HG03060 (cell line): ENCODE data around the gene SACM1L.
"Not testable (repeated sequence)": the region's sequence is repeated elsewhere in the genome, so short reads cannot be mapped to it uniquely, and the experiment has no call there.

Experiments used
- ATAC-seq: cut with Tn5 transposase; IDR thresholded peaks from one replicate; pipeline ENCODE4 v1.9.1; 2021; ENCODE audit warnings: low read depth, moderate number of reproducible peaks; ENCODE audit not compliant: unreplicated experiment

The SACM1L gene

DNA sequence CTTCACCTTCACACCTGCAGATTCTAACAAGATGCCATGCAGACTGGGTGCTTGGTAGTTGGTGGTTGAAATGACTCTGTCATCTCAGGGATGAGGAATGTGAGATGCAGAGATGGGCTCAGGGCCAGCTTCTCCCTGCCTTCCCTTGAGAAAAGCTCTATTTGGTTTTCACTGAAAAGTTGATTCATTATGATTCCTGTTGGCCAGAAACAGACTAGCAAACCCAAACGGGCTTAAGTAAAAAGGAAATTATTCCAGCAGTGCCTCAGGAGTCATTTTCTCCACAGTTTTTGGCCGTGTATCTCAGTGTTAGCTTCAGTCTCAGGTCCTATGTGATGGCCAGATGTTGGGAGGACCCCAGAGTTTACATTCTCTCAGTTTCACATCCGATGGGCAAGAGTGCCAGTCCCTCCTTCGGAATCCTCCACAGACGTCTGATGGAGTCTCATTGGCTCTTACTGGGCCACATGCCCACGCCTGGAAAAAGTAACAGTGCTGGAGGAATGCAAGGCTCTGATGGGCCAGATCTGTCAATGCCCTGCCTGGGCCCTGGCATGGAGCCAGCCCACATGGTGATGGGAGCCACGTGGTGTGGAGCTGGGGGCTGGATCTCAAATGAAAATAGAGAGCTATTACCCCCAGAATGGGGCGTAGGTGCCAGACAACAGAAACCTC is 22.3 kb upstream of the SACM1L start:
- no peak for ATAC-seq

DNA sequence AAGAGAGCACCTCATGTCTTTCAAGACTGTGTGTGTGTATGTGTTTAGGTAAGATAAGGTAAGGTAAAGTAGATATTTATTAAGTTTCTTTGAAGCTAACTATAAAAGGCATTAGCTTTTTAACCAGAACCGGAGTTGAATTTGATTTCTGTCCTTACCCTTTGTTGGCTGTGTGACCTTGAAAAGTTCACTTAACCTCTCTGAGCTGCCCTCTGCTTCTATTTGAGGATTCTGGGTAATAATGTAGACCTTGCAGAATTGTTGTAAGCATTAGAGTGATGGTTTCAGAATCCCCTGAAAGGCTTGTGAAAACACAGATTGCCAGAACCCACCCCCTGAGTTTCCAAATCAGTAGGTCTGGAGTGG is 21.6 kb upstream of the SACM1L start:
- ATAC-seq, result no peak

DNA sequence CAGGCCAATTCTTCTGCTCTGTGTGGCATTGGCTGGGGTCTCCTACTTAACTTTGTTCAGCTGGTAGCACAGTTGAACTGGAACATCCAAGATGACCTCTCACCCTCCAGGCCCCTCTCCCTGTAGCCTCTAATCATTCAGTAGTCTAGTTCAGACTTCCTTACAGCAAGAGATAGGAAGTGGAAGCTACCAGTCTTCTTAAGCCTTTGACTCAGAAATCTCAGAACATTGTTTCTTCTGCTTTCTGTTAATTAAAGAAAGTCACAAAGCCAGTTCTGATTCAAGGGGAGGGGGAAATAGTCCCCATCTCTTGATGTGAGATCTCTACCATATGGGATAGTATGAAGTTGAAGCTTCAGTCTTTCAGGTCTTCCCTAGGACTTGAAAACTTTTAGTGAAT is 18.8 kb upstream of the SACM1L start:
- ATAC-seq, result no peak

DNA sequence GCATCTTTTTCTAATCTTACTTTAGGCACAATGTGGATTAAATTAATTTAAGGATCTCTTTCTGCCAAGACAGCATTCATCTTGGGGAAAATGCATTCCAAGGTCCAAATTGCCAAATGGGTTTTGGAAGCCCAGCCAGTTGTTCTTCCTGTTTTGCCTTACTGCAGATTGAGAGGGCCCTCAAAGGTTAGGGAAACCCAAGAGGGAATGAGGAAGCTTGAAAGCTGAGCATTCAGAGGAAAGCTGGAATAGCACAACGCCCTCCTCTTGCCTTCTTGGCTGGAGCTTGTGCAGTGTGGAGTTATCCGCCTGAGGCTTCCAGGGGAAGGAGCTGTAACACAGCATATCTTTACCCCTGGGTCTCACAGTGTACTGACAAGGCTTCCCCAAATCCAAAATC is 18.2 kb upstream of the SACM1L start:
- ATAC-seq, result no peak

DNA sequence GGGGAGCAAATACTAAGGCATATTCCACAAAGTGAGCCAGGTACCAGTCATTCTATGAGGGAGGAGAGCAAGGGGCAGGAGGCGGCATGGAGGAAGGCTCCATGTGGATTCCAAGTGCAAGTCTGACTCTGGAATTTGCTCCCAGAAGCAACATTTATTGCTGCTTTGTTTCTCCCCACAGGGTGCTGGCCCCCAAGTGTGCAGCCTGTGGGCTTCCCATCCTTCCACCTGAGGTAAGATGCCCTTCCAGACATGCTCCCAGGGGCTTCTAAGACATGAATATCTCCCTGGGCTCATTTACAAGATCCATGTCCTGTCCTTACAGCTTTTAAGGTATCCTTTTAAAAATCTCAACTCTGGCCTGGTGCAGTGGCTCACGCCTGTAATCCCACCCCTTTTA is 15.9 kb upstream of the SACM1L start:
- ATAC-seq, result no peak

DNA sequence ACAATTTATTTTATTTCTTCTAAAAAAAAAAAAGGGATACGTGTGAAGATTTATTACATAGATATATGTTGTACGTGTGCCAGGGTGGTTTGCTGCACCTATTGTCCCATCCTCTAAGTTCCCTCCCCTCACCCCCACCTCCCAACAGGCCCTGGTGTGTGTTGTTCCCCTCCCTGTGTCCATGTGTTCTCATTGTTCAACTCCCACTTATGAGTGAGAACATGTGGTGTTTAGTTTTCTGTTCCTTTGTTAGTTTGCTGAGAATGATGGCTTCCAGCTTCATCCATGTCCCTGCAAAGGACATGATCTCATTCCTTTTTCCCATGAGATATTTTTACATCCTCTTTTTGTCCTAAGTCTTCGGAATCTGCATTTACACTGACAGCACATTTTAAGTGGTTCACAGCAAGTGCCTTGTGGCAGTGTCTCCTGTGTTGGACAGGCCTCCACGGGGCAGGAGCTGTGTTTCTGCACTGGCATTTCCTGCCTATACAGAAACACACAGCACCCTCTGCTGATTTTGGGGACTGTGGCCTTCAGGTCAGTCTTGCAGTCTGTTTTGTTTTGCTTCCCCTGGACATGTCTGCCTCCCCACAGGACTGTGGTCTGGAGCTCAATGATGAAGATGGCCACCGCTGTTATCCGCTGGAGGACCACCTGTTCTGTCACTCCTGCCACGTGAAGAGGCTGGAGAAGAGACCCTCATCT is 12.7 kb upstream of the SACM1L start:
- no peak for ATAC-seq

DNA sequence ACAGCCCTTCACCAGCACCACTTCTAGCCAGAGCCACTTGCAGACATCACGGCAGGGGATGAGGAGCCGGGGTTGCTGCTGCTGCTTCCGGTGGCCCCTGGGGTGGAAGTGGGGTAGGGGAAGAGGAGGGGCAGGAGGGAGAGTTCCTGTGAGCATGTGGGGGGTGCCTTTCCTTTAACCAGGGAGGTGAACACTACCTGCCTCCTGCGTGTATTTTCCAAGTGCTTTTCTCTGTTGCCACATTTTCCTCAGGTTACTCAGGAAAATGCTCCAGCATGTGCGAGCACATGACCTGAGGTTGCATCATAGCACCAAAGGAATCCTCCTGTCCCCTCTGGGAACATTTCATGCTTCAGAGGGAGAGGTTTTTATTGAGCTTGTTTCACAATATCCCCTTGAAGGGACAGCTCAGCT is 12.2 kb upstream of the SACM1L start:
- ATAC-seq, result no peak

DNA sequence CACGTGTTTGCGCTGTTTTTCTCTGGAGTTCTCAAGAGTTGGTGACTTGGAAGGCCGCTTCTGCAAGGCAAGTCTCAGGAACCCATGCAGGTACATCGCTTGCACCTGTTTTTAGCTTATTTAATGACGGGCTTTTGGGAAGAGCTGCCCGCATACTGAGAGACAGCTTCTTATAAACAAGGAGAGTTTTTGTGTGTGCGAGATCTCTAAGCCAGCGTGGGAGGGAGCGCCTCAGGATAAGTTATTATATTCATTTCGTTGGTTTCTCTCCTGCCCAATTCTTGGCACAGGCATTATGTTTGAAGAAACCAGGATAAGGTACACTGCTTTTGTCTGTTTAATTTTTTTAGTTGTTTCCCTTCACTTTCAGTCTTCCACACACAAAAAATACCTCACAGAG is 11.4 kb upstream of the SACM1L start:
- no peak for ATAC-seq

DNA sequence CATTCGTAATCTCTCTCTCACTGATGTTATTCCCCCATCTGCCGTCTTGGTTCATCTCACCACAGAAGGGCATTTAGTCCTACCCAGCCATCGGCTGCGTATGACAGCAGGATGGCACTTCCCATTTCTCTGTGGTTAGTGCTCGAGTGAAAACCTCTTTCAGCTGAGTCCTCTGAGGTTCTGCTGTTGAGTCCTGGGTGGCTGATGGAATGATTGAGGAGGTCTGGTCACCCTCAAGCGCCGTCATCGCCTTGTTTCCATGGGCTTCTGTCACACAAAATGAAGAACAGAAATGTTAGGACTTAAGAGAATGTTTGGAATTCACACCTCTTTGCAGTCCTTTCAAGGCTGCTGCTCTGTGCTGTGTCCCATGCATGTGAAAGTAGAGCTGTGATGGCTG is 9.4 kb upstream of the SACM1L start:
- ATAC-seq, result no peak

DNA sequence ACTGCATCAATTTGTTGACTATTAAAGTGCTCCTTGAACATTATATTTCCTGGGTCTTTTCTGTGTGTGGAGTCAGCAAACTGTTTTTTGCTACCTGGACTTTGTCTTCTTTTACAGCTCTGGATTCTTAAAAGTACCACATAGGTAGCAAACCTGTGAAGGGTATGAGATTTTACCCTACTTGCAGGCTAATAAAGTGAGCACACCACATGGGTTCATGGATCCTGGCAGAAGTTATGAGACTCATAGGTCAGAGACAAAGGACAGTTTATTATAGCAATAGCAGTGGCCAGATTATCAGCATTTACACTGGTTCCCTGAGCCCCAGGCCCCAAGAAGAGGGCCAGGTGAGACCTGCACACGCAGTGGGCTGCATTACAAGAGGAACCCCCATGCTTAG is 8.0 kb upstream of the SACM1L start:
- ATAC-seq, result no peak

DNA sequence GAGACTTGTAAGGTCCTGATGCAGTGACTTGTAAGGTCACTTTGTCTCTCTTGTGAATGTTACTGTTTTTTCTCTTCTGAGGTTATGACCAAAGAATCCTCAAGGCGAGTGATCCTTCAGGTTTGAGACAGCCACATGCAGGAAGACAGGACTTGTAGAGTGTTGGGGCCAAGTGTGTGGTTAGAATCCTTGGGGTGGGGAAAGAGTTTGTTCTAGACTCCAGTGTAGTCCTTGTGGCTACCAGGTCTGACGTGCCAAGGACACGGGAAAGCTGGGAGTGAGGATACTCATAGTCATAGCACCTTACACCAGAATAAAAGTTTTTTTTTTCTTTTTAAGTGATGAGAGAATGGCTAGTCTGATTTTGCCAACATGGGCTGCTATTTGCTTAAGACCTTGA is 7.3 kb upstream of the SACM1L start:
- ATAC-seq, result no peak

DNA sequence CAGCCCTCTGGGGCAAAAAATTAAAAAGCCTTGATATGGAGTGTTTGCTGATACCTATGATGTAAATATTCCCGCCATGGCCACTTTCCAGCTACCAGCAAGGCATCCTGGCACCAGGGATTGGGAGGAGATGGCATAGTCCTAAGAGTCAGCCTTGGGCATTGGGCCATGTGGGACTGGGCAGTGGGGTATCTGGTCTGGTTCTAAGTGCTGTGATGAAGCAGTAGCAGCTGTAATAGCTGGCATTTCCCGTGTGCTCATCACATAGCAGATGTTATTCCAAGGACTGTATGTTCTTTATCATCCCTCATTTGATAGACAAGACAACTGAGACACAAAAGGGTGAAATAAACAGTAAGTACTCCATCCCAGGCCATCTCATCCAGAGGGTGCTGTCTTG is 6.9 kb upstream of the SACM1L start:
- ATAC-seq, result no peak

DNA sequence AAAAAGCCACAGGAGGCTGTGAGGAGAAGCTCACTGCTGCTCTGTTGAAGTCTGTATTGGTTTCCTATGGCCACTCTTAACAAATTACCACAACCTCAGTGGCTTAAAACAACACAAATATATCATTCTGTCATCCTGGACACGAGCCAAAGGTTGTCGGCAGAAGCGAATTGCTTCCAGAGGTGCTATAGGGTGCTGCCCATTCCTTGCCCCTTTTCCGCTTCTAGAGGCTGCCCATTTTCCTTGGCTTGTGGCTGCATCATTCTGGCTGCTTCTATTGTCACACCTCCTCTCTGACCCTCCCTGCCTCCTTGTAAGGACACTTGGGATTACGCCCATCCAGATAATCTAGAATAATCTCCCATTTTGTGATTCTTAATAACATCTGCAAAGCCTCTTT is 6.4 kb upstream of the SACM1L start:
- ATAC-seq, result no peak

DNA sequence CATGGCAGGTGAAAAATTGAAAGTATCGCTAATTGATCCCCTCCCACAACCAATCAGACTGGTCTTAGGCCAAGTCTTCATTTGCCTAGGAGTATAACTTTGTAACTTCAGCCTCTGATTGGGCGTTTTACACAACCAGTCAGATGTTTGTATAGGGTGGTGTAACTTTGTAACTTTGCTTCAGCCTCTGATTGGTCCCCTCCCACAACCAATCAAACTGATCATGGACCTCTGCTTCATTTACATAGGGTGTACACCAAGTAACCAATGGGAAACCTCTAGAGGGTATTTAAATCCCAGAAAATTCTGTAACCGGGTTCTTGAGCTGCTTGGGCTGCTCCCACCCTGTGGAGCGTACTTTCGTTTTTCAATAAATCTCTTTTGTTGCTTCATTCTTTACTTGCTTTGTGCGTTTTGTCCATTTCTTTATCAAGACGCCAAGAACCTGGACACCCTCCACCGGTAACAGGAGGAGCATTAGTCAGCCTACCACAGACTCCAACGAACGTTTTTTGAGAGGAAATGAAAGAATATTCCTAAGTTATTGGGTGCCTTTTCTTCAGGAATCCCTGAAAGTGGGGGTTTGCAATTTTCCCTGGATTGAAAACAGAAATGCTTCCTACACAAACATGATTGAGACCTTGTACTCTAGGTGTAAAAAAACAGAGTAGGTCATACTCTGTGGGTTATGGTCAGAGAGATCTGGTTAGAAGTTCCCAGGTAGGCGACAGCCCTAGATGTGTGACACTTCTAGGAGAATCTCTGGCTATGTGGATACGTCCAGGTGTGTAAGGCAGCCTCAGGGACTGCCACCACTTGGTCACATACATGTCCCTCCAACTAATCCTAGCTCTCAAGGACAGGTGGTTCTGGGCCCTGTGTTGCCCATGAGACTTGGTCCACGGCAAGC is 5.5 kb upstream of the SACM1L start:
- ATAC-seq, result no peak

DNA sequence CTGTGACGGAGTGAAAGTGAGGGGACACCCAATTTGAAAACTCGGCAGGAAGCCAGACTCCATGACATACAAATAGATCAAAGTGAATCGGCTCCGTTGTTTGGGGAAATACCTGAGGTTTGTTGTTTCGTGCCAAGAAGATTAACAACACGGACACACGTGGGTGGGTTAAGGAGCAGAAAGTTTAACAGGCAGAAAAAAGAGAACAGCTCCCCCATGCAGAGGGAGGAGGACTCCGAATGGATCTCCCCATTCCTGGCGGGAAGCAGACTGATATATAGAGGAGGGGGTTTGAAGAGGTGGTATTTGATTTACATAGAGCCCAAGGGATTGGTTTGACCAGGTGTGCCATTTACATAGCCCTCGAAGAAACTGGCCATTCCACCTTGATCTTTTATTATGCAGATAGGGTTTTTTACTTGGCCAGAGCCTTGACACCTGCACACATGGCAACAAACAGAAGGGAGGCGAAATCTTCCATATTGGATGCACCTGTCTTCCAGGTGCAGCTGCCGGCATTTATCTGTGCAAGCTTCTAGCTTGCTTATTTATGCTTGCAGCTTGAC is 4.8 kb upstream of the SACM1L start:
- no peak for ATAC-seq

DNA sequence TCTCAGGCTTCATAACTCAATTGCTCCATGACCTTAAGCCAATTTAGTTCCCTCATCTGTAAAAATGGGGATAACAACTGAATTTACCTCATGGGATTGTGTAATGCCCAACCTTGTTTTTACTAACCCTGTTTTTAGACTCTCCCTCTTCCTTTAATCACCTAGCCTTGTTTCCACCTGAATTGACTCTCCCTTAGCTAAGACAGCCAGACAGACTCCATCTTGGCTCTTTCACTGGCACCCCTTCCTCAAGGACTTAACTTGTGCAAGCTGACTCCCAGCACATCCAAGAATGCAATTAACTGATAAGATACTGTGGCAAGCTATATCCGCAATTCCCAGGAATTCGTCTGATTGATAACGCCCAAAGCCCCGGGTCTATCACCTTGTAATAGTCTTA is 3.5 kb upstream of the SACM1L start:
- ATAC-seq, result not testable (repeated sequence)

DNA sequence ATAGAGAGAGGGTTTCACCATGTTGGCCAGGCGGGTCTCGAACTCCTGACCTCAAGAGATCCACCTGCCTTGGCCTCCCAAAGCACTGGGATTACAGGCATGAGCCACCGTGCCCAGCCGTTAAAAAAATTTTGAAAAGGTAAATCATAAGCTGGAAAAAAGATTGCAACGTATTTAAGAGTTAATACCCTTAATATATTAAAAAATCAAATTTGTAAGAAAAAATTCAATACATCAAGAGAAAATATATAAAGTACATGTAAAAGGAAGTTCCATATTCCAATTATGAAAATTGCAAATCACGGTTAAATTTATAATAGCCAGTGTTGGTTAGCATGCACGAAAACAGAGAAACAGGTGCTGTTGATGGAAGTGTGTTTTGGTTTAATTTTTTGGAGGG is 2.3 kb upstream of the SACM1L start:
- ATAC-seq, result no peak

DNA sequence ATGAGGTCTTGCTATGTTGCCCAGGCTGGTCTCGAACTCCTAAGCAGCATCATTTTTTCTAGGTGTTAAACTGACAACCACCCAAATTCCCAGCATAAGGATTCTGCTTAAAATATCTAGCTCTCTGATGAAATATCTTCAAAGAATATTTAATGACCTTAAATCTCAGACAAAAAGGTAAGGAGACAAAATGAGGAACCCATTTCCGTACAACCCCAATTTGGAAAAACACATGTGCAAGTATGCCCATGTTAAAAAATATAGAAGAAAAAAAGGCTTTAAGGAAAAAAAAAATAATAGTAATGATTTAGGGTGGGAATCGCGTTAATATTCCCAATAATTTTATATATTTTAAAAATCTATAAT is 1.4 kb upstream of the SACM1L start:
- no peak for ATAC-seq

DNA sequence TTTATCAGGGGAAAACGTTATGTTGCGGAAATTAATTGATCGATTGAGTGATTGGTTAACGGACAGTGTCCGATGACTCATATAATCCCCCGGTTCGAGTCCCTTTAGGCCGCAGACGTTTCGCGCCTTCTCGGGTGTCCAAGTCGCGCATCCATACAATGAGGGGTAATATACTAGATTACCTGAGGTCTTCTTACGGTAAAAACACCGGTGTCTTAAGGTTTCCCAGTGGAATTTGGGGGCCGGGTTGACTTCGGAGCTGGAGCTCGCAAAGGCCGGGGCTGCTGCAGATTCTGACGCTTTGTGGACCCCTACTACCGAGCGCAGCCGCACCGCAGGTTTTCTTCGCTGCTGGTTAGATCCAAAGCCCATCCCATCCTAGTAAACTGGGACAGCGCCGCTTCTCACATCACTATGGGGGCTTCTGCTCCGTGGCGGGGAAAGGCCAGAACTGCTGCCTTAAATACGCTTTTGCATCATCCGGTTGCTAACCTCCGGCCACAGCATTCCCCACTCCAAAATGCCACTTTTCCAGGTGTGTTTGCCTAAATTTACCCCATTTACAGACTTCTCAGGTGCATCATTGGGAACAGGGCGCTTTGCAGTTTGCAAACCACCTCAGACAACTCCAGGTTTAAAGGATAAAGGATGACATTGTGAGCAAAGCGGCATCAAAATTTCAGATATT is 858 bp upstream of the SACM1L start:
- no peak for ATAC-seq

DNA sequence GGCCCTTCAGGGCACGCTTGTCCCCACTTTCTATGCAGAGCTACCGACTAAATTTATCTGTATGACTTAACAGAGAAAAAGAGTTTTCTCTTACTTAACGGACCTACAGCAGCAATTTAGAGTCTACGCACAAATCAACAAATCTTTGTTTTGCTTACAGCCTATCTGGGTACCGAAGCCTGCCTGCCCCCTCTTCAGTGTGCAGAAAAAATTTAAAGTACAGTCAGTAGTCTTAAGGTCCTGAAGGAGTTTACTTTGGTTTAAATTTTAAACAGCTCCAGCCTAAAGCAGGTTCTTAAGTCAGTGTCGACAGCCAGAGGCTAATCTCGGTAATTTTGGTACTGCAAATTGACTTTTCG is 570 bp downstream of the SACM1L start:
- ATAC-seq, result no peak
